OCI-LY7 (cell line): ENCODE data around the gene NTMT1. TPM values are rescaled to one million over a fixed set of nuclear protein-coding genes. Genes with fewer than 3 reads are reported as not detected.

ENCODE experiments used
- BruUV-seq: library from RNA; stranded (reverse); fragments of 400-500 nt; replicated peaks from 2 replicates; lab custom pipeline; 2021; lab: Mats Ljungman, UMichigan
- CTCF ChIA-PET: fragments of 300-600 bp; sonication (Branson Sonifier 250); formaldehyde crosslinking; loops from one replicate; lab custom pipeline; 2022; ENCODE audit warnings: antibody characterized with exemption; ENCODE audit not compliant: unreplicated experiment; lab: Charles Lee
- POLR2A ChIA-PET: fragments of 300-600 bp; sonication (Branson Sonifier 250); formaldehyde crosslinking; loops from one replicate; lab custom pipeline; 2022; ENCODE audit warnings: antibody characterized with exemption; lab: Charles Lee
- DNase-seq: peaks from one replicate; pipeline ENCODE4 v3.0.0-alpha.2; 2015; ENCODE audit warnings: low spot score
- H2AFZ ChIP-seq: fragments of 200-600 bp; sonication (generic), shearing (Covaris generic); 2 replicates; pipeline ENCODE4 v1.6.1; 2014; ENCODE audit warnings: mild to moderate bottlenecking, antibody characterized with exemption, low read length, moderate library complexity
- H3K27ac ChIP-seq: fragments of 200-600 bp; sonication (generic); 2 replicates; pipeline ENCODE4 v1.5.1; 2014; ENCODE audit warnings: mixed run types, low read depth, mild to moderate bottlenecking, moderate library complexity, low read length, inconsistent platforms; ENCODE audit not compliant: poor library complexity, severe bottlenecking
- H3K36me3 ChIP-seq: fragments of 200-600 bp; sonication (generic); 2 replicates; pipeline ENCODE4 v1.6.1; 2014; ENCODE audit warnings: mild to moderate bottlenecking, antibody characterized with exemption, low read length, moderate library complexity, mixed read lengths; ENCODE audit not compliant: insufficient read depth
- H3K4me1 ChIP-seq: fragments of 200-600 bp; sonication (generic); 2 replicates; pipeline ENCODE4 v1.5.1; 2014; ENCODE audit warnings: mild to moderate bottlenecking, low read length; ENCODE audit not compliant: insufficient read depth, poor library complexity, severe bottlenecking
- H3K4me2 ChIP-seq: fragments of 200-600 bp; sonication (generic); 2 replicates; pipeline ENCODE4 v1.6.1; 2014; ENCODE audit warnings: mild to moderate bottlenecking, low read length
- H3K4me3 ChIP-seq: fragments of 200-600 bp; sonication (generic); 2 replicates; pipeline ENCODE4 v1.5.1; 2014; ENCODE audit warnings: mild to moderate bottlenecking, low read depth, low read length; ENCODE audit not compliant: poor library complexity, severe bottlenecking
- H3K79me2 ChIP-seq: fragments of 200-600 bp; sonication (generic); 2 replicates; pipeline ENCODE4 v1.6.1; 2016; ENCODE audit warnings: low read depth, mild to moderate bottlenecking, low read length, moderate library complexity, mixed read lengths; ENCODE audit not compliant: insufficient read depth
- H3K9me2 ChIP-seq: fragments of 200-600 bp; sonication (generic); 2 replicates; pipeline ENCODE4 v1.6.1; 2016; ENCODE audit warnings: mild to moderate bottlenecking, low read length, mixed read lengths; ENCODE audit not compliant: insufficient read depth
- H3K9me3 ChIP-seq: fragments of 200-600 bp; sonication (generic); 2 replicates; pipeline ENCODE4 v1.6.1; 2014; ENCODE audit warnings: mild to moderate bottlenecking, mixed run types, low read length, mixed read lengths
- H4K20me1 ChIP-seq: fragments of 200-600 bp; sonication (generic); 2 replicates; pipeline ENCODE4 v1.6.1; 2014; ENCODE audit warnings: mild to moderate bottlenecking, antibody characterized with exemption, low read length, moderate library complexity, mixed read lengths; ENCODE audit not compliant: insufficient read depth
- CTCF ChIP-seq: fragments of 200-600 bp; sonication (generic); conservative IDR thresholded peaks from 2 replicates; pipeline ENCODE4 v1.5.1; 2014; ENCODE audit warnings: mild to moderate bottlenecking, antibody characterized with exemption, low read length, moderate library complexity, mixed read lengths
- EZH2phosphoT487 ChIP-seq: fragments of 200-600 bp; sonication (generic); IDR thresholded peaks from 2 replicates; pipeline ENCODE4 v1.6.1; 2018; ENCODE audit warnings: low read depth, borderline replicate concordance, mild to moderate bottlenecking, mixed run types, antibody characterized with exemption, low read length, moderate library complexity, mixed read lengths
- intact Hi-C: fragments of 100-400 bp; cut with micrococcal nuclease; formaldehyde crosslinking; loops from one replicate; pipeline ENCODE4 v1.10.0; 2022; ENCODE audit not compliant: unreplicated experiment
- total RNA-seq, 2 experiments: library from RNA; depleted of rRNA in 1 of 2; stranded (reverse); fragments of >200 nt in 1 of 2; shearing (Covaris generic) in 1 of 2; gene quantifications; 2 replicates each; pipeline ENCODE4 v1.2.3, GENCODE V29; 2014 to 2022

NTMT1 gene
- total RNA-seq, 2 experiments from 2014 or later = 46.6 to 59.8 TPM

- no peaks in the 10 kb centered on the region for H3K9me3 ChIP-seq
- H4K20me1 ChIP-seq = no peaks in the 10 kb centered on the region; the same call in 1 of the 2 replicates
- ChIA-PET POLR2A (no interaction called here), CTCF (no interaction called here)
- H3K4me3 ChIP-seq = no peak overlapping the region
- H3K79me2 ChIP-seq = peaks cover 12% of the 10 kb centered on the region
- DNase-seq = no peak
- H3K4me2 ChIP-seq = no peak overlapping the region
- no peak overlapping the region for H3K27ac ChIP-seq
- H3K4me1 ChIP-seq = peaks cover 11% of the 10 kb centered on the region
- intact Hi-C loops = loop anchor here (5.0 kb wide), 1 partner anchor 98 kb away; no protein-coding TSS in a partner anchor
- BruUV-seq = no TSS peak
- H3K9me2 ChIP-seq = no peaks in the 10 kb centered on the region
- H2AFZ ChIP-seq = no peak overlapping the region
- peaks cover 45% of the 10 kb centered on the region for H3K36me3 ChIP-seq
- no peak for TF ChIP-seq CTCF
- no peak for TF ChIP-seq EZH2phosphoT487
These were observed 13.8 kb downstream of the NTMT1 start for GRCh38 chr9:129639756-129640085.

GRCh38 chr9:129640086-129640870, 14.3 kb downstream of the NTMT1 start:
- intact Hi-C loops = loop anchor here (5.0 kb wide), 1 partner anchor 97 kb away; no protein-coding TSS in a partner anchor
- Histone ChIP-seq H3K4me3 (peak overlapping the region; percentile 97), H3K4me1 (peaks cover 11% of the 10 kb centered on the region), H3K4me2 (peak overlapping the region; percentile 81), H4K20me1 (no peaks in the 10 kb centered on the region), H3K9me3 (no peaks in the 10 kb centered on the region), H2AFZ (no peak overlapping the region), H3K79me2 (peaks cover 12% of the 10 kb centered on the region), H3K36me3 (peaks cover 40% of the 10 kb centered on the region), H3K27ac (no peak overlapping the region), H3K9me2 (no peaks in the 10 kb centered on the region)
- no TSS peak for BruUV-seq
- no peak for DNase-seq
- TF ChIP-seq EZH2phosphoT487 (no peak), CTCF (no peak)
- ChIA-PET POLR2A (no interaction called here), CTCF (no interaction called here)
